ENCODE results near the gene SUSD2. TPM values are rescaled to one million over a fixed set of nuclear protein-coding genes. Genes with fewer than 3 reads are reported as not detected.
A peak's percentile ranks its signal among the peaks of the same experiment; 100 is the strongest.

The SUSD2 gene
- total and polyA plus RNA-seq, 12 donors: 0.28 to 62.7 (median 19.2) TPM

GRCh38 chr22:24154826-24155225 is 26.5 kb upstream of the SUSD2 start:
- no peak overlapping the region for H3K27ac ChIP-seq

DNA sequence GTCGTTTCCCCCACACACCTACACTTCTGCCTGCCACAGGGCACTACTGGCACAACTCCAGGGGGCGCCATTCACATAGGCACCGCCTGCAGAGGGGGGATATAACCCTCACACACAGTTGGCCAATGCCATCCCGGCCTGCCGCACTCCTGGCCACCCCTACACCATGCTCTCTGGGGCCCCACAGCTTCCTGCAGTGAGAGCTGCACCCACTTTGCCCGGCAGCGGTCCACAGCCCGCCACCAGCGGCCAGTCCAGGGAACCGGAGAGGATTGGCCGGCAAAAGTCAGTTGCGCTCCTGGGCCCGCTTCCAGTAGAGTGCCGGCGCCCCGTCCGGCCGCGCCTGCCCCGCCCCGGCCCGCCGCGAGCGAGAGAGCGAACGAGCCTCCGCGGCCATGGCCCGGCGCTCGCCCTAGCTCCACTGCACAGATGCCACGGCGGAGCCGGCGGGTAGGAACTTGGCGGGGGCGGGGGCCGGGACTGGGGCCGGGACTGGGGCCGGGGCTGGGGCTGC is 25.6 kb upstream of the SUSD2 start:
- no peaks in the 10 kb centered on the region for H3K36me3 ChIP-seq (replicated peaks in 1 of 2)
- peak; percentile 28 to 63 (median 41) for TF ChIP-seq CTCF (IDR thresholded peaks at IDR 0.05)
- TF ChIP-seq POLR2A (IDR thresholded peaks at IDR 0.05): no peak
- intact Hi-C loops (cut with DNase I): no loop called here
- no peaks in the 10 kb centered on the region for H3K27me3 ChIP-seq
- no peaks in the 10 kb centered on the region for H3K9me3 ChIP-seq (replicated peaks in 1 of 3)
- peaks cover 11 to 26% of the 10 kb centered on the region in 2 donors for H3K4me1 ChIP-seq (replicated peaks in 1 of 2)
- WGBS, 4 donors: 0 to 4% (median 0%) methylated on average over 5 to 41 of the region's 41 CpGs
- peak; percentile 80 to 87 (median 84) for DNase-seq
- peak overlapping the region; percentile 2 to 87 (median 54) for H3K4me3 ChIP-seq
- peak overlapping the region in 4 of 5 donors; percentile 24 to 85 (median 48) for H3K27ac ChIP-seq

More at GRCh38 chr22:24154826-24155225, 26.5 kb upstream of the SUSD2 start:
- H3K9me3 ChIP-seq (replicated peaks in 1 of 3): no peaks in the 10 kb centered on the region
- WGBS, 4 donors: 93 to 96% (median 94%) methylated on average over 5 of the region's 5 CpGs
- no peak overlapping the region for H3K4me3 ChIP-seq
- intact Hi-C loops (cut with DNase I): no loop called here
- peaks cover 11 to 21% of the 10 kb centered on the region in 2 donors for H3K4me1 ChIP-seq (replicated peaks in 1 of 2)
- DNase-seq: no peak
- no peaks in the 10 kb centered on the region for H3K27me3 ChIP-seq
- H3K36me3 ChIP-seq (replicated peaks in 1 of 2): no peaks in the 10 kb centered on the region
- TF ChIP-seq CTCF (IDR thresholded peaks at IDR 0.05) (no peak), POLR2A (IDR thresholded peaks at IDR 0.05) (no peak)

GRCh38 chr22:24156141-24156912 is 25.0 kb upstream of the SUSD2 start:
- DNase-seq: peak in 1 of 7 donors; percentile 43
- H3K36me3 ChIP-seq (replicated peaks in 1 of 2): no peaks in the 10 kb centered on the region
- peak overlapping the region in 4 of 5 donors; percentile 24 to 85 (median 48) for H3K27ac ChIP-seq
- H3K4me3 ChIP-seq: peak overlapping the region; percentile 2 to 87 (median 54)
- intact Hi-C loops (cut with DNase I): no loop called here
- no peaks in the 10 kb centered on the region for H3K27me3 ChIP-seq
- H3K9me3 ChIP-seq (replicated peaks in 1 of 3): no peaks in the 10 kb centered on the region
- 0% methylated on average over 1 to 77 of the region's 77 CpGs for WGBS, 4 donors
- TF ChIP-seq CTCF (IDR thresholded peaks at IDR 0.05) (no peak), POLR2A (IDR thresholded peaks at IDR 0.05) (no peak)
- H3K4me1 ChIP-seq (replicated peaks in 1 of 2): peaks cover 11 to 28% of the 10 kb centered on the region in 2 donors

GRCh38 chr22:24156913-24157821 is 24.1 kb upstream of the SUSD2 start:
- peak; percentile 76 to 93 (median 86) for DNase-seq
- peaks cover 11 to 34% of the 10 kb centered on the region in 2 donors for H3K4me1 ChIP-seq (replicated peaks in 1 of 2)
- peak overlapping the region; percentile 2 to 87 (median 54) for H3K4me3 ChIP-seq
- 19 to 67% (median 25%) methylated on average over 9 to 23 of the region's 23 CpGs for WGBS, 4 donors
- intact Hi-C loops (cut with DNase I): no loop called here
- no peaks in the 10 kb centered on the region for H3K9me3 ChIP-seq (replicated peaks in 1 of 3)
- peak overlapping the region in 2 of 5 donors; percentile 68 to 85 for H3K27ac ChIP-seq
- H3K36me3 ChIP-seq (replicated peaks in 1 of 2): peaks cover 0 to 3% of the 10 kb centered on the region in 2 donors
- TF ChIP-seq POLR2A (IDR thresholded peaks at IDR 0.05) (no peak), CTCF (IDR thresholded peaks at IDR 0.05) (peak; percentile 75 to 87 (median 82))
- H3K27me3 ChIP-seq: no peaks in the 10 kb centered on the region
